ENCODE data around the gene UQCR10. TPM values are rescaled to one million over a fixed set of nuclear protein-coding genes. Genes with fewer than 3 reads are reported as not detected.

The UQCR10 gene
- 10 to 100 TPM; 62.4 to 63.4 TPM for total RNA-seq

GRCh38 chr22:29767171-29768051 lies at the start of gene UQCR10:
TSS of gene UQCR10 (plus strand) at chr22:29767369. CDS start at chr22:29767399, 30 bp downstream.
- Mint-ChIP-seq H3K9me3 (no peaks in the 10 kb centered on the region), H3K27ac (peak within 1 kb of the TSS; percentile 97), H3K4me1 (ENCODE audit: low read depth) (peaks cover 55% of the 10 kb centered on the region), H3K36me3 (ENCODE audit: insufficient read depth in 2 of 2) (peaks cover 2 to 12% of the 10 kb centered on the region in 2 donors), H3K4me3 (peak within 1 kb of the TSS; percentile 99 to 100), H3K27me3 (ENCODE audit: low read depth) (no peaks in the 10 kb centered on the region)
- peak; percentile 93 to 96 for DNase-seq
- ATAC-seq (replicated peaks in 1 of 2) = peak; percentile 85

- no peak for DNase-seq
- no peak for ATAC-seq (replicated peaks in 1 of 2)
- Mint-ChIP-seq H3K4me3 (no peak overlapping the region), H3K4me1 (ENCODE audit: low read depth) (no peaks in the 10 kb centered on the region), H3K27me3 (ENCODE audit: low read depth) (peaks cover 34% of the 10 kb centered on the region), H3K27ac (no peak overlapping the region), H3K9me3 (no peaks in the 10 kb centered on the region), H3K36me3 (ENCODE audit: insufficient read depth in 2 of 2) (no peaks in the 10 kb centered on the region)
Measured at GRCh38 chr22:29717789-29718188, 49.4 kb upstream of the UQCR10 start.

- Mint-ChIP-seq H3K27ac (no peak overlapping the region), H3K4me3 (peak overlapping the region; percentile 38 to 61), H3K4me1 (ENCODE audit: low read depth) (no peaks in the 10 kb centered on the region), H3K36me3 (ENCODE audit: insufficient read depth in 2 of 2) (no peaks in the 10 kb centered on the region), H3K27me3 (ENCODE audit: low read depth) (peaks cover 37% of the 10 kb centered on the region), H3K9me3 (no peaks in the 10 kb centered on the region)
- ATAC-seq (replicated peaks in 1 of 2) = no peak
- no peak for DNase-seq
Measured at GRCh38 chr22:29718949-29719898, 47.9 kb upstream of the UQCR10 start.

GRCh38 chr22:29719899-29720645 lies 47.1 kb upstream of the UQCR10 start, which contains the start of gene CABP7:
TSS of gene CABP7 (plus strand) at chr22:29720003. CDS start at chr22:29720425, 422 bp downstream.
- Mint-ChIP-seq H3K4me3 (peak within 1 kb of the TSS; percentile 38 to 61), H3K4me1 (ENCODE audit: low read depth) (no peaks in the 10 kb centered on the region), H3K36me3 (ENCODE audit: insufficient read depth in 2 of 2) (no peaks in the 10 kb centered on the region), H3K27ac (no peak within 1 kb of the TSS), H3K9me3 (no peaks in the 10 kb centered on the region), H3K27me3 (ENCODE audit: low read depth) (peaks cover 37% of the 10 kb centered on the region)
- peak; percentile 26 to 43 for ATAC-seq (replicated peaks in 1 of 2)
- peak in 1 of 2 donors; percentile 12 for DNase-seq

- ATAC-seq (replicated peaks in 1 of 2) = no peak
- peaks cover 37% of the 10 kb centered on the region for H3K27me3 Mint-ChIP-seq (ENCODE audit: low read depth)
- DNase-seq = no peak
- no peak overlapping the region for H3K27ac Mint-ChIP-seq
- no peaks in the 10 kb centered on the region for H3K9me3 Mint-ChIP-seq
- no peaks in the 10 kb centered on the region for H3K36me3 Mint-ChIP-seq (ENCODE audit: insufficient read depth in 2 of 2)
- no peaks in the 10 kb centered on the region for H3K4me1 Mint-ChIP-seq (ENCODE audit: low read depth)
- H3K4me3 Mint-ChIP-seq = no peak overlapping the region
Measured at GRCh38 chr22:29720811-29721323, 46.3 kb upstream of the UQCR10 start.

- Mint-ChIP-seq H3K27ac (no peak overlapping the region), H3K36me3 (ENCODE audit: insufficient read depth in 2 of 2) (no peaks in the 10 kb centered on the region), H3K27me3 (ENCODE audit: low read depth) (peaks cover 26% of the 10 kb centered on the region), H3K4me3 (no peak overlapping the region), H3K4me1 (ENCODE audit: low read depth) (no peaks in the 10 kb centered on the region), H3K9me3 (no peaks in the 10 kb centered on the region)
- no peak for ATAC-seq (replicated peaks in 1 of 2)
- no peak for DNase-seq
Measured at GRCh38 chr22:29722151-29722550, 45.0 kb upstream of the UQCR10 start.

GRCh38 chr22:29722587-29722986 lies 44.6 kb upstream of the UQCR10 start:
- ATAC-seq (replicated peaks in 1 of 2) = no peak
- Mint-ChIP-seq H3K27me3 (ENCODE audit: low read depth) (peaks cover 24% of the 10 kb centered on the region), H3K9me3 (no peaks in the 10 kb centered on the region), H3K36me3 (ENCODE audit: insufficient read depth in 2 of 2) (no peaks in the 10 kb centered on the region), H3K27ac (no peak overlapping the region), H3K4me1 (ENCODE audit: low read depth) (no peaks in the 10 kb centered on the region), H3K4me3 (no peak overlapping the region)
- DNase-seq = no peak

- DNase-seq = no peak
- Mint-ChIP-seq H3K4me3 (no peak overlapping the region), H3K36me3 (ENCODE audit: insufficient read depth in 2 of 2) (no peaks in the 10 kb centered on the region), H3K4me1 (ENCODE audit: low read depth) (no peaks in the 10 kb centered on the region), H3K9me3 (no peaks in the 10 kb centered on the region), H3K27ac (no peak overlapping the region), H3K27me3 (ENCODE audit: low read depth) (peaks cover 15% of the 10 kb centered on the region)
- no peak for ATAC-seq (replicated peaks in 1 of 2)
Measured at GRCh38 chr22:29723766-29724165, 43.4 kb upstream of the UQCR10 start.

GRCh38 chr22:29724843-29725242 lies 42.3 kb upstream of the UQCR10 start:
- Mint-ChIP-seq H3K36me3 (ENCODE audit: insufficient read depth in 2 of 2) (no peaks in the 10 kb centered on the region), H3K9me3 (no peaks in the 10 kb centered on the region), H3K4me3 (no peak overlapping the region), H3K27ac (no peak overlapping the region), H3K27me3 (ENCODE audit: low read depth) (peaks cover 5% of the 10 kb centered on the region), H3K4me1 (ENCODE audit: low read depth) (no peaks in the 10 kb centered on the region)
- ATAC-seq (replicated peaks in 1 of 2) (no peak), DNase-seq (no peak)

- ATAC-seq (replicated peaks in 1 of 2) (no peak), DNase-seq (no peak)
- Mint-ChIP-seq H3K36me3 (ENCODE audit: insufficient read depth in 2 of 2) (no peaks in the 10 kb centered on the region), H3K27me3 (ENCODE audit: low read depth) (peaks cover 5% of the 10 kb centered on the region), H3K4me1 (ENCODE audit: low read depth) (no peaks in the 10 kb centered on the region), H3K27ac (no peak overlapping the region), H3K9me3 (no peaks in the 10 kb centered on the region), H3K4me3 (no peak overlapping the region)
Measured at GRCh38 chr22:29726106-29726505, 41.1 kb upstream of the UQCR10 start.

- H3K27me3 Mint-ChIP-seq (ENCODE audit: low read depth) = peaks cover 5% of the 10 kb centered on the region
- H3K4me1 Mint-ChIP-seq (ENCODE audit: low read depth) = no peaks in the 10 kb centered on the region
- H3K27ac Mint-ChIP-seq = no peak overlapping the region
- no peak for DNase-seq
- H3K9me3 Mint-ChIP-seq = no peaks in the 10 kb centered on the region
- ATAC-seq (replicated peaks in 1 of 2) = no peak
- H3K4me3 Mint-ChIP-seq = no peak overlapping the region
- H3K36me3 Mint-ChIP-seq (ENCODE audit: insufficient read depth in 2 of 2) = no peaks in the 10 kb centered on the region
Measured at GRCh38 chr22:29726512-29727130, 40.5 kb upstream of the UQCR10 start.

GRCh38 chr22:29727131-29727523 lies 40.0 kb upstream of the UQCR10 start:
- H3K4me3 Mint-ChIP-seq = no peak overlapping the region
- H3K27me3 Mint-ChIP-seq (ENCODE audit: low read depth) = peaks cover 5% of the 10 kb centered on the region
- DNase-seq = peak; percentile 29 to 40
- no peak overlapping the region for H3K27ac Mint-ChIP-seq
- H3K9me3 Mint-ChIP-seq = no peaks in the 10 kb centered on the region
- ATAC-seq (replicated peaks in 1 of 2) = peak; percentile 30 to 32
- no peaks in the 10 kb centered on the region for H3K4me1 Mint-ChIP-seq (ENCODE audit: low read depth)
- no peaks in the 10 kb centered on the region for H3K36me3 Mint-ChIP-seq (ENCODE audit: insufficient read depth in 2 of 2)
